CD14-positive monocyte (primary cell): ENCODE data around the gene SLCO1B1. TPM values are rescaled to one million over a fixed set of nuclear protein-coding genes. Genes with fewer than 3 reads are reported as not detected.
"Not testable (repeated sequence)": the region's sequence is repeated elsewhere in the genome, so short reads cannot be mapped to it uniquely, and the experiment has no call there.

ENCODE experiments used
- DNase-seq, 3 donors: peaks; one replicate each; pipeline ENCODE4 v3.0.0-alpha.2; 2011 to 2022
- H2AFZ ChIP-seq: 2 replicates; pipeline ENCODE4 v1.6.0; 2012; ENCODE audit warnings: mild to moderate bottlenecking, low read depth, low read length, inconsistent platforms; ENCODE audit not compliant: insufficient read depth, poor library complexity, severe bottlenecking
- H3K27ac ChIP-seq, 2 donors: 1 replicate in 1 of 2; 2 replicates in 1 of 2; pipeline ENCODE4 v1.5.1; 2012 to 2013; ENCODE audit warnings: low read length in 2 of 2, control low read depth in 1 of 2, inconsistent platforms in 1 of 2, low read depth in 1 of 2, mild to moderate bottlenecking in 1 of 2
- H3K27me3 ChIP-seq, 2 donors: one replicate each; pipeline versions ENCODE4 v1.6.0 to v1.6.1; 2011 to 2013; ENCODE audit warnings: low read length in 2 of 2; ENCODE audit not compliant: control insufficient read depth in 2 of 2, insufficient read depth in 2 of 2
- H3K36me3 ChIP-seq, 2 donors: replicated peaks in 1 of 2; 1 replicate in 1 of 2; 2 replicates in 1 of 2; pipeline versions ENCODE4 v1.5.1 to v1.6.1; 2012 to 2013; ENCODE audit warnings: low read length in 2 of 2, control low read depth in 1 of 2, inconsistent platforms in 1 of 2, mild to moderate bottlenecking in 1 of 2; ENCODE audit not compliant: insufficient read depth in 2 of 2, control insufficient read depth in 1 of 2
- H3K4me1 ChIP-seq, 2 donors: 1 replicate in 1 of 2; 2 replicates in 1 of 2; pipeline versions ENCODE4 v1.5.1 to v1.6.1; 2012 to 2013; ENCODE audit warnings: low read length in 2 of 2, control low read depth in 1 of 2, inconsistent platforms in 1 of 2, mild to moderate bottlenecking in 1 of 2, moderate library complexity in 1 of 2; ENCODE audit not compliant: insufficient read depth in 2 of 2, control insufficient read depth in 1 of 2
- H3K4me2 ChIP-seq: replicated peaks from 2 replicates; pipeline ENCODE3; 2012; ENCODE audit warnings: low read length, moderate library complexity, mild to moderate bottlenecking; ENCODE audit not compliant: poor library complexity, severe bottlenecking; ENCODE audit errors: extremely low read depth
- H3K4me3 ChIP-seq, 3 experiments: fragments of 200-600 bp in 1 of 3; sonication (generic) in 1 of 3; replicated peaks in 1 of 3; 1 replicate in 2 of 3; 2 replicates in 1 of 3; pipeline ENCODE4 v1.5.1; 2011 to 2013; ENCODE audit warnings: low read length in 3 of 3, mild to moderate bottlenecking in 3 of 3, control low read depth in 2 of 3, low read depth in 2 of 3, inconsistent platforms in 1 of 3, moderate library complexity in 1 of 3
- H3K79me2 ChIP-seq: 2 replicates; pipeline ENCODE4 v1.6.0; 2012; ENCODE audit warnings: mild to moderate bottlenecking, control low read depth, inconsistent platforms, low read length, moderate library complexity; ENCODE audit not compliant: insufficient read depth
- H3K9ac ChIP-seq: 2 replicates; pipeline ENCODE4 v1.6.0; 2017; ENCODE audit warnings: low read length, mild to moderate bottlenecking; ENCODE audit not compliant: insufficient read depth, poor library complexity, severe bottlenecking
- H3K9me3 ChIP-seq, 2 donors: replicated peaks in 1 of 2; 1 replicate in 1 of 2; 2 replicates in 1 of 2; pipeline versions ENCODE4 v1.5.1 to v1.6.1; 2012 to 2013; ENCODE audit warnings: low read length in 2 of 2, control low read depth in 1 of 2; ENCODE audit not compliant: control insufficient read depth in 1 of 2, insufficient read depth in 1 of 2
- H4K20me1 ChIP-seq: 2 replicates; pipeline ENCODE4 v1.6.0; 2012; ENCODE audit warnings: mild to moderate bottlenecking, low read length, control low read depth, moderate library complexity; ENCODE audit not compliant: insufficient read depth
- H3K27ac Mint-ChIP-seq, 7 donors: one replicate each; pipeline ENCODE4 v1.8.0; 2020; ENCODE audit warnings: mild to moderate bottlenecking in 7 of 7, mixed read lengths in 7 of 7, moderate library complexity in 6 of 7, inconsistent platforms in 2 of 7
- H3K27me3 Mint-ChIP-seq, 3 donors: one replicate each; pipeline ENCODE4 v1.8.0; 2021 to 2022; ENCODE audit warnings: low read depth in 3 of 3, mild to moderate bottlenecking in 3 of 3, mixed read lengths in 3 of 3, moderate library complexity in 3 of 3, inconsistent platforms in 1 of 3
- H3K36me3 Mint-ChIP-seq, 2 donors: one replicate each; pipeline ENCODE4 v1.8.0; 2020; ENCODE audit warnings: mixed read lengths in 2 of 2, inconsistent platforms in 1 of 2, mild to moderate bottlenecking in 1 of 2
- H3K4me1 Mint-ChIP-seq: one replicate; pipeline ENCODE4 v1.8.0; 2020; ENCODE audit warnings: mild to moderate bottlenecking, mixed read lengths
- H3K4me3 Mint-ChIP-seq, 2 donors: one replicate each; pipeline ENCODE4 v1.8.0; 2020; ENCODE audit warnings: mild to moderate bottlenecking in 2 of 2, mixed read lengths in 2 of 2, moderate library complexity in 1 of 2
- H3K9me3 Mint-ChIP-seq, 7 donors: one replicate each; pipeline ENCODE4 v1.8.0; 2020 to 2022; ENCODE audit warnings: mixed read lengths in 7 of 7, mild to moderate bottlenecking in 6 of 7, moderate library complexity in 6 of 7, inconsistent platforms in 2 of 7
- CTCF ChIP-seq: fragments of 200-600 bp; IDR thresholded peaks from one replicate; pipeline ENCODE4 v1.8.0; 2022; ENCODE audit warnings: antibody characterized with exemption, mild to moderate bottlenecking
- WGBS: methylation state at CpG from one replicate; pipeline ENCODE4 v1.1.5; 2013; ENCODE audit warnings: missing lambda C conversion rate; ENCODE audit not compliant: insufficient coverage; 5-methylcytosine and 5-hydroxymethylcytosine counted together
- intact Hi-C, 2 donors: fragments of 100-400 bp; cut with micrococcal nuclease; formaldehyde crosslinking; loops; one replicate each; pipeline versions ENCODE4 v1.15.0 to v1.15.1; 2023
- polyA plus RNA-seq, 3 donors: library from polyadenylated mRNA; depleted of rRNA in 1 of 3; unstranded in 2 of 3; stranded (reverse) in 1 of 3; fragments of 300-500 nt in 2 of 3; fragments of >200 nt in 1 of 3; fragmentation: Illumina TruSeq in 2 of 3; gene quantifications; 1 replicate in 2 of 3; 2 replicates in 1 of 3; pipeline ENCODE4 v1.2.3, GENCODE V29; 2012 to 2021

The SLCO1B1 gene
- polyA plus RNA-seq, 3 donors: not detected

DNA sequence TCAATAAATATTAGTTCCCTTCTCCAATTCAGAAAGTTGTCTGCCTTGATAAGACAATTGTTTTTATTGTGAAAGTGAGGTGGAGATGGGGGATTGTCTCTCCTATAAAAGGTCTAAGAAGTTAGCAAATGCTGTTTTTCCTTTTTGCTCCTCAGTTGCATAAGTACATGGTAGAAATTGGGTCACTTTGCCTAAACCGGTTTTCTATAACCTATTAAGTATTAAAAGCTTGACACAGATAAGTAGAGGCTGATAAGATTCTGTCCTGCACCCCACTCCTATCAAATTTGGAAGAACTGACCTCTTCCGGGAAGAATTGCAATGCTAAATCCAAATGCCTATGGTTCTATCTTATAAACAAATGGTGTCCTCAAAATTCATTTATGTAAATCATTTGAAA, 7.0 kb downstream of the SLCO1B1 start:
- Histone ChIP-seq H3K79me2 (no peaks in the 10 kb centered on the region), H3K36me3 (no peaks in the 10 kb centered on the region), H3K4me3 (no peak overlapping the region), H3K4me2 (no peak overlapping the region), H4K20me1 (no peaks in the 10 kb centered on the region), H3K27me3 (no peaks in the 10 kb centered on the region), H3K27ac (no peak overlapping the region), H3K4me1 (no peaks in the 10 kb centered on the region), H3K9me3 (peaks cover 7 to 13% of the 10 kb centered on the region in 2 donors), H3K9ac (no peak overlapping the region), H2AFZ (no peak overlapping the region)
- Mint-ChIP-seq H3K36me3 (no peaks in the 10 kb centered on the region), H3K9me3 (peaks cover 7 to 18% (median 11%) of the 10 kb centered on the region in 7 donors), H3K27me3 (no peaks in the 10 kb centered on the region), H3K4me3 (no peak overlapping the region), H3K4me1 (no peaks in the 10 kb centered on the region), H3K27ac (no peak overlapping the region)
- DNase-seq: no peak
- no peak for TF ChIP-seq CTCF
- intact Hi-C loops: no loop called here
- no CpG with 5 or more reads among the region's 2 CpGs for WGBS

DNA sequence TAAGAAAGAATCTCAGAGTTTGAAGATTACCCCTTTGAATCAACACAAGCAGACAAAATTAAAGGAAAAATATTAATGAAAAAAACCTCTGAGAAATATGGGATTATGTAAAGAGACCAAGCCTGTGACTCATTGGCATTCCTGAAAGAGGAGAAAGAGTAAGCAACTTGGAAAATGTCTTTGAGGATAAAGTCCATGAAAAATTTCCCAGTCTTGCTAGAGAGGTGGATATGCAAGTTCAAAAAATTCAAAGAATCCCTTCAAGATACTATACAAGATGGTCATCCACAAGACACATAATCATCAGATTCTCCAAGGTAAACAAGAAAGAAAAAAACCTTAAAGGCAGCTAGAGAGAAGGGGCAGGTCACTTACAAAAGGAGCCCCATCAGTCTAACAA, 13.3 kb downstream of the SLCO1B1 start:
- Mint-ChIP-seq H3K27me3 (no peaks in the 10 kb centered on the region), H3K36me3 (no peaks in the 10 kb centered on the region)

DNA sequence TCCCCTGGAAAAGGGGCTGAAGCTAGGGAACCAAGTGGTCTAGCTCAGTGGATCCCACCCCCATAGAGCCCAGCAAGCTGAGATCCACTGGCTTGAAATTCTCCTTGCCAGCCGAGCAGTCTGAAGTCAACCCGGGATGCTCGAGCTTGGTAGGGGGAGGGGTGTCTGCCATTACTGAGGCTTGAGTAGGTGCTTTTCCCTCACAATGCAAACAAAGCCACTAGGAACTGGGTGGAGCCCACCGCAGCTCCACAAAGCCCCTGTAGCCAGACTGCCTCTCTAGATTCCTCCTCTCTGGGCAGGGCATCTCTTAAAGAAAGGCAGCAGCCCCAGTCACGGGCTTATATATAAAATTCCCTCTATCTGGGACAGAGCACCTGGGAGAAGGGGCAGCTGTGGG, 18.9 kb downstream of the SLCO1B1 start:
- not testable (repeated sequence) for H3K27me3 ChIP-seq
- WGBS: 92% methylated on average over 2 of the region's 5 CpGs

More for the DNA sequence above, 13.3 kb downstream of the SLCO1B1 start:
- H3K27ac ChIP-seq: no peak overlapping the region
- no peak overlapping the region for H2AFZ ChIP-seq
- Mint-ChIP-seq H3K4me3 (no peak overlapping the region), H3K4me1 (no peaks in the 10 kb centered on the region), H3K27ac (no peak overlapping the region), H3K9me3 (peaks cover 0 to 5% (median under 1%) of the 10 kb centered on the region in 7 donors)
- H3K4me3 ChIP-seq: no peak overlapping the region
- intact Hi-C loops: no loop called here
- H3K9ac ChIP-seq: no peak overlapping the region
- peaks cover 0 to under 1% of the 10 kb centered on the region in 2 donors for H3K9me3 ChIP-seq
- H3K4me2 ChIP-seq: no peak overlapping the region
- DNase-seq: no peak
- H3K4me1 ChIP-seq: no peaks in the 10 kb centered on the region
- no peak for TF ChIP-seq CTCF
- H3K79me2 ChIP-seq: no peaks in the 10 kb centered on the region
- H3K27me3 ChIP-seq: no peaks in the 10 kb centered on the region
- H3K36me3 ChIP-seq: no peaks in the 10 kb centered on the region
- H4K20me1 ChIP-seq: no peaks in the 10 kb centered on the region

More for the DNA sequence above, 18.9 kb downstream of the SLCO1B1 start:
- H4K20me1 ChIP-seq, H3K4me1 Mint-ChIP-seq, DNase-seq, H3K36me3 ChIP-seq, H3K9ac ChIP-seq, H3K4me1 ChIP-seq, H3K79me2 ChIP-seq, H3K4me3 Mint-ChIP-seq, H2AFZ ChIP-seq, H3K27me3 Mint-ChIP-seq, H3K27ac ChIP-seq, intact Hi-C loops, H3K4me3 ChIP-seq, H3K36me3 Mint-ChIP-seq, H3K27ac Mint-ChIP-seq, H3K4me2 ChIP-seq: not testable (repeated sequence)
- H3K9me3 Mint-ChIP-seq: peaks cover 0 to 11% (median 2%) of the 10 kb centered on the region in 7 donors
- H3K9me3 ChIP-seq: peaks cover 0 to 12% of the 10 kb centered on the region in 2 donors
